ENCODE measurements around the gene TRIM69. TPM values are rescaled to one million over a fixed set of nuclear protein-coding genes. Genes with fewer than 3 reads are reported as not detected.
"Not testable (repeated sequence)": the region's sequence is repeated elsewhere in the genome, so short reads cannot be mapped to it uniquely, and the experiment has no call there.

Gene TRIM69
- 10.8 TPM for total RNA-seq

DNA sequence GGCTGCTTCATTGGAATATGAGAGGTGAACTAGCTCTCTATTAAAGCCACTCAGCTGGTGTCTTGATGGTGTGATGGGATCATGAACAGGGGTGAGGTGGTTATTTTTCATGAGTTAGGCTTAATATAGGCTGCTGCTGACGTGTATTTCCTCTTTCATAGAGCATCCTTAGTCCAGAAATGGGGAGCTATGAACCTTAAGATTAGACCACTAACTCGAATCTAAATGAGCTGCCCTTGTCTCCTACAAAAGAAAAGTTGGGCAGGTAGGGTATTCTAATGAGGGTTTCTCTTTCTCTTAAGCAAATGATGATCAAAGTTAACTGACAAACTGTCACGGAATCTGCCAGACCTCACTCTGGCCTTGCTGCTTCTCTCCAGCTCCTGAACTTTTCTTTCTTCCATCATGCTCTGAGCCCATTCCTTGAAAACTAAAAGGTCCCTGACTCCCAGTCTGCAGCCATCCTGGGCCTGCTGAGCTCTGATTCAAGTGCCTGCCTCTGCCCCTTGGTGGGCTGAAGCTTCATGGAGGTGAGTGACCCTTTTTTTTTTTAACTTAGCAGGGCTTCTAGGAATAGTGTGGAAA lies at the start of gene TRIM69:
TSS of gene TRIM69 (plus strand) at position 348 of the 585 bp plus-strand sequence. CDS start at position 525, 177 bp downstream.
- DNase-seq (ENCODE audit: low read depth in 2 of 3, low spot score in 2 of 3), result no peak

DNA sequence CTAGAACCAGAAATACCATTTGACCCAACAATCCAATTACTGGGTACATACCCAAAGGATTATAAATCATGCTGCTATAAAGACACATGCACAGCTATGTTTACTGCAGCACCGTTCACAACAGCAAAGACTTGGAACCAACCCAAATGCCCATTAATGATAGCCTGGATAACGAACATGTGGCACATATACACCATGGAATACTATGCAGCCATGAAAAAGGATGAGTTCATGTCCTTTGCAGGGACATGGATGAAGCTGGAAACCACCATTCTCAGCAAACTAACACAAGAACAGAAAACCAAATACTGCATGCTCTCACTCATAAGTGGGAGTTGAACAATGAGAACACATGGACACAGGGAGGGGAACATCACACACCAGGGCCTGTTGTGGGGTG lies 47.0 kb upstream of the TRIM69 start:
- not testable (repeated sequence) for DNase-seq (ENCODE audit: low read depth in 2 of 3, low spot score in 2 of 3)

DNA sequence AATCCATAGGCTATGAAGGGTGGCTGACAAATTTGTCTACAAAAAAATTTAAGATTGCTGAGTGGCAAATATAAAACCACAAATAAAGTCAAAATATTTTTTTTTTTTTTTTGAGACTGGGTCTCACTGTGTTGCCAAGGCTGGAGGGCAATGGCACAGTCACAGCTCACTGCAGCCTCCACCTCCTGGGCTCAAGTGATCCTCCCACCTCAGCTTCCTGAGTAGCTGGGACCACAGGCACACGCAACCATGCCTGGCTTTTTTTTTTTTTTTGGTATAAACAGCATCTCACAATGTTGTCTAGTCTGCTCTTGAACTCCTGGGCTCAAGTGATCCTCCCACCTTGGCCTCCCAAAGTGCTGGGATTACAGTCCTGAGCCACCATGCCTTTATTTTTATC lies 46.1 kb upstream of the TRIM69 start:
- DNase-seq (ENCODE audit: low read depth in 2 of 3, low spot score in 2 of 3), result not testable (repeated sequence)

DNA sequence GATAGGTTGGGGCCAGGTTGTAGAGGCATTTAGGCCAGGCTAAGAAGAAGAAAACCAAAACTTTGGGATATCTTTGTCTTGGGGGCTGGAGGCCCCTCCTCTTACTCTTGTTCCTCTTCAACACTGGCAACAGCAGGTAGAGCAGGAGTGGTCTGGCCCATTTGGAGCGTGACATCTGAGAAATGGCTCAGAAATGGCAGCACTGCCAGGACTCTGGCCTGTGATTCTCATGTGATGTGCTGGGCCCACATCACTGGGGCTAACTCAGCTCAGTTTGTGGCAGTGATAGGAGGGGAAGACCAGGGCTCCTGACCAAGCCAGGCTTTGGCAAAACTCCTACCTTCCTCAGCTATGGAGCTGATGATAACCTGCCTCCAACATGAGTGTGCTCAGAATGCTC lies 43.7 kb upstream of the TRIM69 start:
- no peak for DNase-seq (ENCODE audit: low read depth in 2 of 3, low spot score in 2 of 3)

DNA sequence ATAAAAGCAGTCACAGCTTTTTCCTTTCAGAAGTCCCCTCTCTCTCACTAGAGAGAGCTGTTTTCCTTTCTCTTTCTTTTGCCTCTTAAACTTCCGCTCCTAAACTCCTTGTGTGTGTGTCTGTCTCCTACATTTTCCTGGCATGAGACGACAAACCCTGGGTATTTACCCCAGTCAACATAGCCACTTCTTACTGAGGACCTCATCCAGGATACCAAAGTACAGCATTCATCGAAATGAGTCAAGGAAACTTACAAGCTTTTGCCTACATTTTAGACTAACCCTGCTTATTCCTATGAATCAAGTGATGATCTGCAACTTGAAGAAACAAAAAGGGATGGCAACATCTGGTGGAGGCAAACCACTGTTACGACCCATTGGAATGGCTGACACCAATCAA lies 41.9 kb upstream of the TRIM69 start:
- DNase-seq (ENCODE audit: low read depth in 2 of 3, low spot score in 2 of 3), result no peak

- DNase-seq (ENCODE audit: low read depth in 2 of 3, low spot score in 2 of 3), result no peak
These were observed 41.0 kb upstream of the TRIM69 start for GRCh38 chr15:44695294-44695693.

DNA sequence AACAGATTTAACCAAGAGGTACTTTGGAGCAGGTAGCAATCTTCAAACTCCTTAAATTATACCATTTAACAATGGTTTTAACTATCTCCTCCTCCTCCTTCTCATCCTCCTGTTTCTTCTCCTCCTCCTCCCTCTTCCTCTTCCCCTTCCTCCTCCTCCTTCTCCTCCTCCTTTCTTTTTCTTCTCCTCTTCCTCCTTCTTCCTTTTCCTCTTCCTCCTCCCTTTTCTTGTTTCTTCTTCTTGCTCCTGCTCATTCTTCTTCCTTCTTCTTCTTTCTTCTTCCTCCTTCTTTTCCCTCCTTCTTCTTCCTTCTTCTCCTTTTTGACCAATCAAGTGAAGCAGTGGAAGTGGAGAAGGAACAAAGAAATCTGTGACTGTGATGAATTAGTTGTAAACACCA lies 39.3 kb upstream of the TRIM69 start:
- no peak for DNase-seq (ENCODE audit: low read depth in 2 of 3, low spot score in 2 of 3)

DNA sequence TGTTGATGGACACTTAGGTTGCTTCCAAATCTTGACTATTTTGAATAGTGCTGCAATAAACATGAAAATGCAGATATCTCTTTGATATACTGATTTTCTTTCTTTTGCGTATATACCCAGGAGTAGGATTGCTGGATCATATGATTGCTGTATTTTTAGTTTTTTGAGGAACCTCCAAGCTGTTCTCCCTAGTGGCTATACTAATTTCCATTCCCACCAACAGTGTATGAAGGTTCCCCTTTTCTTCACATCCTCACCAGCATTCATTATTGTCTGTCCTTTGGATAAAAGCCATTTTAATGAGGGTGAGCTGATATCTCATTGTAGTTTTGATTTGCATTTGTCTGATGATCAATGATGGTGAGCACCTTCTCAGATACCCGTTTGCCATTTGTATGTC lies 37.7 kb upstream of the TRIM69 start:
- no peak for DNase-seq (ENCODE audit: low read depth in 2 of 3, low spot score in 2 of 3)

DNA sequence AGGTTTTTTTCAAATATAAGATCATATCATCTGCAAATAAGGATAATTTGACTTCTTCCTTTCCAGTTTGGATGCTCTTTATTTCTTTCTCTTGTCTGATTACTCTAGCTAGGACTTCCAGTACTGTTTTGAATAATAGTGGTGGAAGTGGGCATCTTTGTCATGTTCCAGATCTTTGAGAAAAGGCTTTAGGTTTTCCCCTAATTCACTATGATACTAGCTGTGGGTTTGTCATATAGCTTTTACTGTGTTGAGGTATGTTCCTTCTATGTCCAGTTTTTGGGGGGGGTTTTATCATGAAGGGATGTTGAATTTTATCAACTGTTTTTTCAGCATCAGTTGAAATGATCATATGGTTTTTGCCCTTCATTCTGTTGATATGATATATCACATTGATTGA lies 35.7 kb upstream of the TRIM69 start:
- not testable (repeated sequence) for DNase-seq (ENCODE audit: low read depth in 2 of 3, low spot score in 2 of 3)

GRCh38 chr15:44705986-44706385 lies 30.3 kb upstream of the TRIM69 start:
- no peak for DNase-seq (ENCODE audit: low read depth in 2 of 3, low spot score in 2 of 3)

DNA sequence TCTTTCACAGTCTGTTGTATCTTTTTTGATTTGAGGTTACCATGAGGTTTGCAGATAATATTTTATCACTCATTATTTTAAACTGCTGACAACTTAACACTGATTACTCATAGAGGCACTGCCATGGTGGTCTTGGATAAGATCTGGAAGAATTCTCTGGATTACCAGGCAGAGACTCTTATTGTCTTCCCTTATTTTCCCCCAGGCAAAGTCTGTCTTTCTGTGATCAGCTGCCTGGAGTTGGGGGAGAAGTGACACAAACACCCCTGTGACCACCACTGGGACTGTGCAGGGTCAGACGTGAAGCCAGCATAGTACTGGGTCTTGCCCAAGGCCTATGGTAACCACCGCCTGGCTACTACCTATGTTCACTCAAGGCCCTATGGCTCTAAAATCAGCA lies 29.9 kb upstream of the TRIM69 start:
- no peak for DNase-seq (ENCODE audit: low read depth in 2 of 3, low spot score in 2 of 3)

DNA sequence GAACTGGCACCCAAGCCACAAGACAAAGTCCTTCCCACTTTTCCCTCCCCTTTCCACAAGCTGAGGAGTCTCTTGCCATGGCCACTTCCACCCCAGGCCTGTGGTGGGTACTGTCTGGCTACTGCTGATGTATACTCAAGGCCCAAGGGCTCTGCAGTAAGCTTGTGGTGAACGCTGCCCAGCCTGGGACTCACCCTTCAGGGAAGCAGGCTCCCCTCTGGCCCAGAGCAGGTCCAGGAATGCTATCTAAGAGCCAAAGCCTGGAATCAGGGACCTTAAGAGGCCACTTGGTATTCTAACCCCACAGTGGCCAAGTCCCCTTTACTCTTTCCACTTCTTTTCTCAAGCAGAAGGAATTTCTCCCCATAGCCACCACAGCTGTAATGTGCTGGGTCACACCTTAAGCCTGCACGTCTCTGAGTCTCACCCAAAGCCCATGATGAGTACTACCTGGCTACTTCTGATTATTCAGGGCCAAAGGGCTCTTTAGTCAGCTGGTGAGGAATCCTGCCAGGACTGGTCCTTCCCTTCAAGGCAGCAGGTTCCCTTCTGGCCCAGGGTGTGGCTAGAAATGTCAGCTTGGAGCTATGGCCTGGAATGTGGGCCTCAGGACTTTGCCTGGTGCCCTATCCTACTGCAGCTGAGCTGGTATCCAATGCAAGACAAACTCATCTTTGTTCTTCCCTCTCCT lies 29.2 kb upstream of the TRIM69 start:
- DNase-seq (ENCODE audit: low read depth in 2 of 3, low spot score in 2 of 3), result no peak

- DNase-seq (ENCODE audit: low read depth in 2 of 3, low spot score in 2 of 3), result peak in 2 of 3 donors; percentile 72 to 83
These were observed 25.9 kb upstream of the TRIM69 start for GRCh38 chr15:44710236-44711095.

GRCh38 chr15:44711096-44711742 lies 25.1 kb upstream of the TRIM69 start, which contains the start of the genes B2M and PATL2:
B2M (plus strand) TSS chr15:44711517; CDS start chr15:44711547, 30 bp downstream.
PATL2 (minus strand) TSS chr15:44711323; CDS start chr15:44676490, 34,833 bp downstream.
- DNase-seq (ENCODE audit: low read depth in 2 of 3, low spot score in 2 of 3), result peak; percentile 95 to 99 (median 96)

- peak in 1 of 3 donors; percentile 58 for DNase-seq (ENCODE audit: low read depth in 2 of 3, low spot score in 2 of 3)
These were observed 24.5 kb upstream of the TRIM69 start for GRCh38 chr15:44711743-44712345.

DNA sequence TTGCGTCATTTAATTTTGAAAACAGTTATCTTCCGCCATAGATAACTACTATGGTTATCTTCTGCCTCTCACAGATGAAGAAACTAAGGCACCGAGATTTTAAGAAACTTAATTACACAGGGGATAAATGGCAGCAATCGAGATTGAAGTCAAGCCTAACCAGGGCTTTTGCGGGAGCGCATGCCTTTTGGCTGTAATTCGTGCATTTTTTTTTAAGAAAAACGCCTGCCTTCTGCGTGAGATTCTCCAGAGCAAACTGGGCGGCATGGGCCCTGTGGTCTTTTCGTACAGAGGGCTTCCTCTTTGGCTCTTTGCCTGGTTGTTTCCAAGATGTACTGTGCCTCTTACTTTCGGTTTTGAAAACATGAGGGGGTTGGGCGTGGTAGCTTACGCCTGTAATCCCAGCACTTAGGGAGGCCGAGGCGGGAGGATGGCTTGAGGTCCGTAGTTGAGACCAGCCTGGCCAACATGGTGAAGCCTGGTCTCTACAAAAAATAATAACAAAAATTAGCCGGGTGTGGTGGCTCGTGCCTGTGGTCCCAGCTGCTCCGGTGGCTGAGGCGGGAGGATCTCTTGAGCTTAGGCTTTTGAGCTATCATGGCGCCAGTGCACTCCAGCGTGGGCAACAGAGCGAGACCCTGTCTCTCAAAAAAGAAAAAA lies 23.9 kb upstream of the TRIM69 start:
- peak in 2 of 3 donors; percentile 82 to 92 for DNase-seq (ENCODE audit: low read depth in 2 of 3, low spot score in 2 of 3)

GRCh38 chr15:44713006-44713966 lies 23.0 kb upstream of the TRIM69 start:
- DNase-seq (ENCODE audit: low read depth in 2 of 3, low spot score in 2 of 3), result peak in 1 of 3 donors; percentile 65

DNA sequence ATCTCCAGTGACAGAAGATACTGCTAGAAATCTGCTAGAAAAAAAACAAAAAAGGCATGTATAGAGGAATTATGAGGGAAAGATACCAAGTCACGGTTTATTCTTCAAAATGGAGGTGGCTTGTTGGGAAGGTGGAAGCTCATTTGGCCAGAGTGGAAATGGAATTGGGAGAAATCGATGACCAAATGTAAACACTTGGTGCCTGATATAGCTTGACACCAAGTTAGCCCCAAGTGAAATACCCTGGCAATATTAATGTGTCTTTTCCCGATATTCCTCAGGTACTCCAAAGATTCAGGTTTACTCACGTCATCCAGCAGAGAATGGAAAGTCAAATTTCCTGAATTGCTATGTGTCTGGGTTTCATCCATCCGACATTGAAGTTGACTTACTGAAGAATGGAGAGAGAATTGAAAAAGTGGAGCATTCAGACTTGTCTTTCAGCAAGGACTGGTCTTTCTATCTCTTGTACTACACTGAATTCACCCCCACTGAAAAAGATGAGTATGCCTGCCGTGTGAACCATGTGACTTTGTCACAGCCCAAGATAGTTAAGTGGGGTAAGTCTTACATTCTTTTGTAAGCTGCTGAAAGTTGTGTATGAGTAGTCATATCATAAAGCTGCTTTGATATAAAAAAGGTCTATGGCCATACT lies 21.1 kb upstream of the TRIM69 start:
- no peak for DNase-seq (ENCODE audit: low read depth in 2 of 3, low spot score in 2 of 3)
